Skeletal muscle satellite cell (primary cell): ENCODE results near the gene HAUS7.

Experiments used
- H3K27me3 ChIP-seq: 2 replicates; pipeline ENCODE4 v1.7.0; 2013; ENCODE audit warnings: low read length; ENCODE audit not compliant: control insufficient read depth, insufficient read depth
- H3K36me3 ChIP-seq: 2 replicates; pipeline ENCODE4 v1.7.0; 2013; ENCODE audit warnings: mild to moderate bottlenecking, control low read depth, low read length; ENCODE audit not compliant: insufficient read depth
- H3K4me1 ChIP-seq: 2 replicates; pipeline ENCODE4 v1.7.0; 2013; ENCODE audit warnings: low read length; ENCODE audit not compliant: control insufficient read depth, insufficient read depth
- H3K4me2 ChIP-seq: 2 replicates; pipeline ENCODE4 v1.7.0; 2013; ENCODE audit warnings: mild to moderate bottlenecking, low read length
- H3K4me3 ChIP-seq: 2 replicates; pipeline ENCODE4 v1.7.0; 2013; ENCODE audit warnings: low read length
- H3K9ac ChIP-seq: 2 replicates; pipeline ENCODE4 v1.7.0; 2013; ENCODE audit warnings: mild to moderate bottlenecking, low read depth, low read length, moderate library complexity
- H3K9me3 ChIP-seq: replicated peaks from 2 replicates; pipeline ENCODE4 v1.7.0; 2013; ENCODE audit warnings: mild to moderate bottlenecking, control low read depth, low read length

The HAUS7 gene

DNA sequence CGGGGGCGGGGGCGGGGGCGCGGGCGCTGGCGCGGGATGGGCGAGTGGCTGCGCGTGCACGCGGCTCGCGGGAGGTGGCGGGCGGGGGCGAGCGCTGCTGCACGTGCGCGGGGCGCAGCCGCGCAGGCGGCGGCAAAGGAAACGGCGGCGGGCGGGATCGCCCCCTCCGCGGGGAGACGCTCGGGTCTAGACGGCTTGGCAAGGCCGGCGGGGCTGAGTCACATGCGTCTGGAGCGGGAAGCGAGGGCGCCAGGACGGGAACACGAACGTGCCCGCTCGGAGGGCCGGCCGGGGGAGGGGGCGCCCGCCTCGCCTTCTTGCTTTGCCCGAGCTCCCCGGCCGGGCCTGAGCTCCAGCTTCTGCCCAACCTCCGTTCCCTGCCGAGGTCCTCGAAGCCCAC is 4.3 kb upstream of the HAUS7 start:
- H3K4me1 ChIP-seq = peaks cover 20% of the 10 kb centered on the region
- no peaks in the 10 kb centered on the region for H3K27me3 ChIP-seq
- peak overlapping the region; percentile 49 for H3K4me2 ChIP-seq
- no peaks in the 10 kb centered on the region for H3K9me3 ChIP-seq
- H3K9ac ChIP-seq = no peak overlapping the region
- peak overlapping the region; percentile 39 for H3K4me3 ChIP-seq
- H3K36me3 ChIP-seq = no peaks in the 10 kb centered on the region

DNA sequence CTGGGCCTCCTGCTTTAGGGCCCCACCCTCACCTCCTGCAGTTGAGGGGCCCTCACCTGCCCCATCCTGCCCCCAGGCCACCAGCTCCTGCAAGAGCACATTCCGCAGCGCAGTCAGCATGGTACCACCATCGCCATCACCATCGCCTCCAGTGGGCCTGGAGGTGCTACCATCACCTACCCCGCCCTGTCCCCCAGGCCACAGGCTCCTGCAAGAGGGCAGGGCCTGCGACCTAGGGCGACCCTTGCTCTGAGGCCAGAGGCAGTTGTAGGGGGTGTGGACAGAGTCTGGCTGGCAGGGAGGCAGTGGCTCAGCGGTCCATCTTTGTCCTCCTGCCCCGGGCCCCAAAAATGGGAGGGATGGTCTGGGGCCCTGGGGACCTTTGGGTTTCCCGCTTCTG is 3.9 kb upstream of the HAUS7 start:
- Histone ChIP-seq H3K36me3 (no peaks in the 10 kb centered on the region), H3K9me3 (no peaks in the 10 kb centered on the region)

DNA sequence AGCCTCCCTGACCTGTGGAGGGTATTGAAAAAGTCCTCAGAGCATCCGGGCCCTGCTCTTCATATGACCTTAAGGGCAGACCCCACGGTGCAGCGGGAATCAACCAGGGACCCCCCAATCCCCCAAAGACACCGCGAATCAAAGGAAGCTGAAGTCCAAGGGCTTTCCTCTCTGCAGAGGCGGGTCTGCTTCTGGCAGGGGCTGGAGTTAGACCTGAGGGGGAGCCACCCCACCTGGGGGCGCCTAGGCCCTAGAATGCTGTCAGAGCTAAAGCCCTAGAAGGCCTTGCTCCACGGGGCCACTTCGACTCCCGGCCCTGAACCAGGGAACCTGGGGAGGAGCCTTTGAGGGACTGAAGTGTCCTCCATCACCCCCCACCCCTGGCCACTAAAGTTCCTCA is 2.8 kb upstream of the HAUS7 start:
- H3K27me3 ChIP-seq = no peaks in the 10 kb centered on the region
- no peak overlapping the region for H3K4me2 ChIP-seq
- no peak overlapping the region for H3K9ac ChIP-seq
- H3K36me3 ChIP-seq = no peaks in the 10 kb centered on the region
- H3K9me3 ChIP-seq = no peaks in the 10 kb centered on the region
- H3K4me1 ChIP-seq = peaks cover 30% of the 10 kb centered on the region
- H3K4me3 ChIP-seq = no peak overlapping the region

More for the DNA sequence above, 3.9 kb upstream of the HAUS7 start:
- peaks cover 24% of the 10 kb centered on the region for H3K4me1 ChIP-seq
- H3K9ac ChIP-seq = no peak overlapping the region
- no peak overlapping the region for H3K4me2 ChIP-seq
- no peak overlapping the region for H3K4me3 ChIP-seq
- H3K27me3 ChIP-seq = no peaks in the 10 kb centered on the region

DNA sequence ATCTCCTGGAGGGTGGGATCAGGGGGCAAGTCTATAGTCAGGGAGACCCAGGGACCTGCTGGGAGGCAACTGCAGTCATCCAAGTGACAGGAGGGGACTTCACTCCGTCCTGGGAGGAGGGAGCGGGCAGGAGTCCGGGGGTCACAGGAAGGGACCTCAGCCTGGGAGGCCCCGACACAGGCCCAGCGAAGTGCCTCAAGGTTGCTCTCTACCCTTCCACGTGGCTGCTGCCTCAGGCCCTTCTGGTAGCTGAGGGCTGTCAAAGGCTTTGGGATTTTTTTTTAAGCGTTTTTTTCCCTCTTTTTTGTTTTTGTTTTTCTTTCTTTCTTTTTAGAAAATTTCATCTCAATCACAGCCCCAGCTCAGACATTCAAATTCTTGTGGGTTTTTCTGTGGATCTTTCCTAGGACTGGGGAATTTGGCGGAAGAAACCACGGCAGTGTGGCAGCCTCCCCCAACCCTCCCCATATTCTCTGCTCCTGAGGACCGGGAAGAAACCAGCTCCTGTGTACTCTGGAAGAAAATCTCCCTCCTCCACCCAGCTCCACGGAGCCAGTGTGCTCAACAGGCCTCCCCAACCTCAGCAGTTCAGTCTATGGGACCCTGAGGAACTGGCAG is 1.4 kb upstream of the HAUS7 start:
- peaks cover 23% of the 10 kb centered on the region for H3K4me1 ChIP-seq
- no peaks in the 10 kb centered on the region for H3K9me3 ChIP-seq
- H3K4me3 ChIP-seq = no peak overlapping the region
- no peaks in the 10 kb centered on the region for H3K27me3 ChIP-seq
- H3K4me2 ChIP-seq = no peak overlapping the region
- no peaks in the 10 kb centered on the region for H3K36me3 ChIP-seq
- no peak overlapping the region for H3K9ac ChIP-seq

DNA sequence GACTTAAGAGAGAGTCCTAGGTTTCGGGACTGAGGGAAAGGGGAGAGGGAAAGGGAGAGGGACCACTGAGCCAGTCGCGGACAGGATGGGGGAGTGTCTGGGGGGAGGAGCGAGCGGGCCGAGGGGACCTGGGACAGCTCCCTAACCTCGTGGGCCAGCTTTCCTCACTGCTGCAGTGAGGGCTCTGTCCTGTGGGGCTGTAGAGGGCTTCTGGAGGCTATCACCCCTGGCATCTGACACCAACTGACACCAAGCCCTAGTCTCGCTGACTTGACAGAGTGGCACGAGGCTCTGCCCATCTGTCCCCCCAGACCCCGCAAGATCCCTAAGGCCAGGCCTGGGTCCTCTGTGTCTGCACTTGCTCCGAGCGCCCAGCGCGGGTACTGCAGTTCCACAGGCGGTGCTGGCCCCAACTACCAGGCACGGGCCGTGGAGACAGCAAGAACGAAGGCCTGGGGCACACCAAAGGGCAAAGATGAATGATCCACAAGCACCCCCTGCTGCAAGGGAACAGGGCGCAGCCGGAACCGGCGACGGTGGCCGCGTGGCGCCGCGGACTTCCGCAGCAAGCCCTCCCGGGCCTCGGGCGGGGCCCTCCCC is 465 bp downstream of the HAUS7 start:
- Histone ChIP-seq H3K36me3 (no peaks in the 10 kb centered on the region), H3K9me3 (no peaks in the 10 kb centered on the region), H3K4me3 (peak overlapping the region; percentile 74), H3K4me1 (peaks cover 12% of the 10 kb centered on the region), H3K9ac (peak overlapping the region; percentile 62), H3K27me3 (no peaks in the 10 kb centered on the region), H3K4me2 (peak overlapping the region; percentile 94)

DNA sequence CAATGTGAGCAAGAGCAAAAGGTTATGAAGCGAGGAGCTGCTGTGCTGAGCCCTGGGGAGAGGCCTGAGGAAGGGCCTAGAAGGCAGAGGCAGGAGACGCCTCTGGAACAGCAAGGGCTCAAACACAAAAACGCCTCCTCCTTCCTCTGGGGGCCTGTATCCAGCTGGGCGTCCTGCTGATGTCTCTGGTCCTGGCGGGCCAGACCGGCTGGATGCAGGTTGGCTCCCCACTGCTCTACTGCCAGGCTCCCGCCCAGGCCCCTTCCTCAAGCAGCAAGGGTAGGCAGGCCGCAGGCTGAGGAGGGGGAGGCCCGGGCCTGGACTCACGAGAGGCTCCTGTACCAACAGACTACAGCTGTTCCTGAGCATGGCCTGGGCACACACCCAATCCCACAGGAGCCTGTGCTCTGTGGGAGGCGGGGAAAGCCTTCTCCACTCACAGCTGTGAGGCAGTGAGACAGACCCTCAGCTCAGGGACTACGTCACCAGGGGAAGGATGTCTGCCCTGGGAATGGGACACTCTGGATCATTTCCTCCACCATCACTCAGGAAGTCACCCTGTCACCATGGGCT is 2.3 kb downstream of the HAUS7 start:
- H3K4me2 ChIP-seq = peak overlapping the region; percentile 27
- H3K4me3 ChIP-seq = no peak overlapping the region
- H3K27me3 ChIP-seq = no peaks in the 10 kb centered on the region
- peaks cover 11% of the 10 kb centered on the region for H3K4me1 ChIP-seq
- H3K36me3 ChIP-seq = peaks cover 3% of the 10 kb centered on the region
- H3K9ac ChIP-seq = no peak overlapping the region
- H3K9me3 ChIP-seq = no peaks in the 10 kb centered on the region

DNA sequence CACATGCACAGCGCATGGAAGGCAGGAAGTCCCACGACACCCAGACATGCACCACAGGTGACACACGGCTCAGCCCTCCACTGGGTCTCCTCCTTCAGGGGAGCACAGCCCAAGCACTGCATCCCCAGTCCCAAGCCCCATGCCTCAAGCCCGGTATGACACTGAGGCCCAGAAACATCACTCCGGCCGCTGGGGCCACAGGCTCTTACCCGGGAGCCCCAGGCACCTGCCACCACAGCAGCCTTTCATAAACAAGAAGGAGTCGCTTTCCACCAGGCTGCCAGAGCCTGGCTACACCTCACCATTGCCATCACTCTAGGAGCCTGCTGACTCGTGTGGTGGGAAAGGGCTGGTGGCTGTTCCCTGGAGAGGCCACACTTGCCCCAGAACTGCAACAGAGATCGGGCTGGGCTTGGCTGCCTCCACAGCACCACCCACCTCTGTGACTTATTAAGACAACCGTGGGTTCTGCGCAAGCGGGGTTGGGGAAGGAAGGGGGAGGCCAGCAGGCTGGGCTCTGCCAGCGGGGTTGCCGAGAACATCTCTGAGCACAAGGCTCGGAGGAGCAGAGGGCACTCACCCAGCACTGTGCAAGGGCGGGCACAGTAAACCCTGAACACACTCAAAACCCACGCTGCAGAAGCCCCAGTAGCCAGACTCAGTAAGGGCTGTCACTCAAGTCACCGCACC is 4.5 kb downstream of the HAUS7 start:
- no peaks in the 10 kb centered on the region for H3K9me3 ChIP-seq
- H3K4me1 ChIP-seq = peaks cover 11% of the 10 kb centered on the region
- no peak overlapping the region for H3K4me3 ChIP-seq
- H3K4me2 ChIP-seq = no peak overlapping the region
- no peak overlapping the region for H3K9ac ChIP-seq
- no peaks in the 10 kb centered on the region for H3K27me3 ChIP-seq
- peaks cover 3% of the 10 kb centered on the region for H3K36me3 ChIP-seq

DNA sequence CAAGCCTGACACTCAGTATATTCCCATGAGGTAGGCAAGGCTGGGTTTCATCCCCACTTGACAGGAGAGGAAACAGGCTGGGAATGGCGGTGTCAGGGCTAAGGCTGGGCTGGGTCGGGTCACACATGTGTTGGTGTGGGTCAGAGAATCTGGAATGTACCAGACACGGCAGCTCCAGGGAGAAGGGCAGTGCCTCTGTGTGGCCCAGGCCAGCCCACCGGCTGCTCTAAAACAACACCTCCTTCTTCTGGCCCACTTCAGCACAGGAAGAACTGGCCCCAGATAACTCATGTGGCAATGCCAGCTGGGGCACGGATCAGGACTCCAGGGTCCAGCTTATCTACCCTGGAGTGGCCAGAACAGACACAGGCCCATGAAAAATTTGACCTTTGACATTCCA is 6.3 kb downstream of the HAUS7 start:
- Histone ChIP-seq H3K4me1 (peaks cover 16% of the 10 kb centered on the region), H3K4me2 (no peak overlapping the region), H3K9me3 (no peaks in the 10 kb centered on the region), H3K27me3 (no peaks in the 10 kb centered on the region), H3K36me3 (peaks cover 3% of the 10 kb centered on the region), H3K4me3 (no peak overlapping the region), H3K9ac (no peak overlapping the region)

DNA sequence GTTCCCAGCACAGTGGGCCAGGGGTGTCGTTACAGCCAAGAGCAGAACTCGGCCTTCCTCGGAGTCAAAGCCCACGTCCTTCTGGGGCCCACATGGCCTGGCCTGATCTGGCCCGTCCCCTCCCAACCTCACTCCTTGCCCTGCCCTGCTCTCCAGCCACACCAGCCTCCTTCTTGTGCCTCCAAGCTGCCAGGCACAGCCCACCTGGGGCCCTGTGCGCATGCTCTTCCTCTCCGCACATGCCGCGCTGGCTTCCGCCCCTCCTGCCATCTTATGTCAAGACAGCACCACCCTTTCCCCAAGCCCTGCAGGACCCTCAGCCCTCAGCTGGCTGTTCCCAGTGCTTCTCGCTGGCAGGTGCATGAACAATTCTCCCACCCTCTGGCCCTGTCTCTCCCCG is 6.8 kb downstream of the HAUS7 start:
- no peak overlapping the region for H3K4me3 ChIP-seq
- peaks cover 3% of the 10 kb centered on the region for H3K36me3 ChIP-seq
- no peaks in the 10 kb centered on the region for H3K9me3 ChIP-seq
- H3K27me3 ChIP-seq = no peaks in the 10 kb centered on the region
- no peak overlapping the region for H3K4me2 ChIP-seq
- peaks cover 15% of the 10 kb centered on the region for H3K4me1 ChIP-seq
- H3K9ac ChIP-seq = no peak overlapping the region

DNA sequence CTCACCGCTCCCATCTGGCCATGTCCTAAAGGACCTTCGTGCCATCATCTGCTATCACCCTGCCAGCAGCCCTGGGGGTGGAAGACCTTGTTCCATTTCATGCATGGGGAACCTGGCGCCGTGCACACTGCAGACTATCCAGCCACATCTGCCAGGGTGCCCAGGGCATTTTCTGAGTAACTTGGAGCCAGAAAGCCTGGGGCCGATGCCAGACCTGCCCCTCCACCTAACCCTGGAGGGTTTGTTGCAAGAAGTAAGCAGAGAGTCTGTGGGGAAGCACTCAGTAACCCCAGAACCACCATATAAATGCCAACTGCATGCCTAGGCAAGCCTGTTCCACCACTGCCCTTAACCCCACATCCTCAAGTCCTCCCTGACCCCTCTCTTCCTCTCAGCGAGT is 7.3 kb downstream of the HAUS7 start:
- Histone ChIP-seq H3K9me3 (no peaks in the 10 kb centered on the region), H3K27me3 (no peaks in the 10 kb centered on the region), H3K4me3 (no peak overlapping the region), H3K36me3 (peaks cover 3% of the 10 kb centered on the region), H3K4me1 (peaks cover 10% of the 10 kb centered on the region), H3K9ac (no peak overlapping the region), H3K4me2 (no peak overlapping the region)

DNA sequence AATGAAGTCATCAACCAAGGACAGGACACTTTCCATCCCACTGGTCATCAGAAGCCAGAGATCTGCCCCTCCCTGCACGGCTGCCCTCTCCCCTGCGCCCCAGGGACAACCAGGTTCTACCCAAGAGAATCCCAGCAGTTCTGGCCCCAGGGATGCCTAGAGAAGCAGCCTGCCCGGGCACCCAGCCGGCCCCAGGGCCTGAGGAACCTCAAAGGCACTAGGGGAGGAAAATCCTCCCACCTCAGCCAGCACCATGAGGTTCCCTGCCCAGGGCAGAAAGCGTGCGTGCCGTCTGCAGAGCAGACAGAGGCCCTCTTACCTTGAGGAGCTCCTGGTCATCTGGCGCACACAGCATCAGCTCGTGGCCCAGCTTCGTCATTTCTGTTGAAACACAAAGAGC is 8.1 kb downstream of the HAUS7 start:
- H3K27me3 ChIP-seq = no peaks in the 10 kb centered on the region
- no peak overlapping the region for H3K9ac ChIP-seq
- no peaks in the 10 kb centered on the region for H3K9me3 ChIP-seq
- peaks cover 3% of the 10 kb centered on the region for H3K36me3 ChIP-seq
- H3K4me2 ChIP-seq = no peak overlapping the region
- peaks cover 10% of the 10 kb centered on the region for H3K4me1 ChIP-seq
- no peak overlapping the region for H3K4me3 ChIP-seq
